GM19023 (cell line): ENCODE data around the gene DCLK2.
A peak's percentile ranks its signal among the peaks of the same experiment; 100 is the strongest.
"Not testable (repeated sequence)": the region's sequence is repeated elsewhere in the genome, so short reads cannot be mapped to it uniquely, and the experiment has no call there.

ENCODE experiments used
- ATAC-seq: cut with Tn5 transposase; IDR thresholded peaks from one replicate; pipeline ENCODE4 v1.9.1; 2021; ENCODE audit warnings: mild to moderate bottlenecking, moderate library complexity; ENCODE audit not compliant: unreplicated experiment

DCLK2 gene

GRCh38 chr4:150197256-150197655 is 119.0 kb downstream of the DCLK2 start:
- ATAC-seq, result not testable (repeated sequence)

GRCh38 chr4:150199056-150199455 is 120.8 kb downstream of the DCLK2 start:
- no peak for ATAC-seq

- no peak for ATAC-seq
Observed at GRCh38 chr4:150205016-150205415, 126.8 kb downstream of the DCLK2 start.

GRCh38 chr4:150206265-150206664 is 128.0 kb downstream of the DCLK2 start:
- no peak for ATAC-seq

DNA sequence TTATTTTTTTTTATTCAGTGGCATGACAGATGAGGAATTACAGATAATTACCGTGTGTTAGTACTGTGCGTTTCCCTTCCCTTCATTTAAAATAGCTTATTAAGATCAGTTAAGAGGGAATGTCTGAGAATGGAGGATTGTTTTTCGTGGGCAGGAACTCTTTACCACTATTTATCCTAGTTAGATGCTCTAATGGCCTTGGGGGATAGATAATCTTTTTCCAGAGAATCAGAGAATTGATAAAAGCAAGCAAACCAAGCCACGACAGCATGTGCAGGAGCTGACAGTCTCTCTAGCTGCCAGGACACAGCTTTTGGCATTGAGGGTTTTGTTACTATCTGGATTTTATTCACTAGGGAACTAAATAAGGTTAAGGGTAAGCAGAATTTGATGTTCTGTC is 128.7 kb downstream of the DCLK2 start:
- ATAC-seq, result no peak

GRCh38 chr4:150207871-150208270 is 129.6 kb downstream of the DCLK2 start:
- no peak for ATAC-seq

- ATAC-seq, result peak; percentile 53
Observed at GRCh38 chr4:150209140-150209829, 131.0 kb downstream of the DCLK2 start.

- no peak for ATAC-seq
Observed at GRCh38 chr4:150211016-150211415, 132.8 kb downstream of the DCLK2 start.

GRCh38 chr4:150211799-150212445 is 133.7 kb downstream of the DCLK2 start:
- ATAC-seq, result no peak

- no peak for ATAC-seq
Observed at GRCh38 chr4:150212485-150212884, 134.2 kb downstream of the DCLK2 start.

DNA sequence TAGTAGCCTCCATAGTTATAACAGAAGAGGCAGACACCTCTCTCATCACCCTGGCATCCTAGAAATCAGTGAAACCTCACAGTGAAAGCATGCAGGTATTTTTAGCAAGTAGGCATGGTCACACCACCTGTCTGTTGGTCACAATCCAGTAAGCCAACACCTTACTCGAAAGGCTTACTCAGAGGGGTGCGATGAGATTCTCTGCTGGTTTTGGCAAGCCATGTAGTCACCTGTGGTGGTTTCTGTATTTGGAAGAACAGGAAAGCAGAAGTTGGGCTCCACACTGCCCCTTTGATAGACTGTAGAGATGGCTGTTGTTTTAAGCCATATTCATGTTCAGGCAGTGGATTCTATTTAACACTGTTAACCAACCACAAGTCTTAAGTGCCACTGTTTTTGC is 134.7 kb downstream of the DCLK2 start:
- ATAC-seq, result no peak

GRCh38 chr4:150215601-150216000 is 137.4 kb downstream of the DCLK2 start:
- ATAC-seq, result no peak

DNA sequence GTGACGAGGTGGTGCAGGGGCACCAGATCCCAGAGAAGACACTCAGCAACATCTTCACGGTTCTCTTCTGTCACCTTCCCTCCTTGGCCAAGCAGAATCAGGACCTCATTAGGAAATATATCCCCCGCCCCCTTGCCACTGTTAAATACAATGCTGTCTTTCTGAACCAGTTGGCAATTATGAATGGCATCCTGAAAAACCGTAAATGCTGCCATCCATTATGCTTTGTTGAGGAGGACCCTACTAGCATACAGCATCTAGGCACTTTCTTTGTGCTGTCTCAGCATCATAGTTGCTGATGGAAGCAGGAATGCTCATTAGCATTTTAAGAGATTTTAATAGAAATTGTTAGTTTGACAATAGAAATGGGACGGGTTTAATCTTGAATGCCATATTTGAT is 138.5 kb downstream of the DCLK2 start:
- no peak for ATAC-seq

DNA sequence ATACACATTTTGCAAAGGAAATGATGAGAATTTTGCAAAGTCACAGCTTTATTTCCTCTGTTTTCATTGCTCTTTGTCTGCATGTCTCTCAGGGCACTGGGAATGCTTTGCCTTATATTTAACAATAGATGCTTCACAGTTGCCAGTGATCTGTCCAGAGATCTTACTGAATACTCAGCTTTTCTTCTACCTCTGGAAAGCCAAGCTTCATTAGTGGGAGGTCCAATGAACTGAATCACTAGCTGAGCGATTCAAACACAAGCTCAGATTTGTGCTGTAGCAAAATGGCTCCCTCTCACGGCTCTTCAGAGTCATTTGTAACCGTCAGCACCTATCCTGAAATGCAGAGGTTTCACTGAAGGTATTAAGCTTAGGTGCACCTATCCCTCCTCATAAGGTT is 138.9 kb downstream of the DCLK2 start:
- no peak for ATAC-seq

GRCh38 chr4:150217808-150218207 is 139.6 kb downstream of the DCLK2 start:
- ATAC-seq, result no peak

- no peak for ATAC-seq
Observed at GRCh38 chr4:150218447-150218846, 140.2 kb downstream of the DCLK2 start.

DNA sequence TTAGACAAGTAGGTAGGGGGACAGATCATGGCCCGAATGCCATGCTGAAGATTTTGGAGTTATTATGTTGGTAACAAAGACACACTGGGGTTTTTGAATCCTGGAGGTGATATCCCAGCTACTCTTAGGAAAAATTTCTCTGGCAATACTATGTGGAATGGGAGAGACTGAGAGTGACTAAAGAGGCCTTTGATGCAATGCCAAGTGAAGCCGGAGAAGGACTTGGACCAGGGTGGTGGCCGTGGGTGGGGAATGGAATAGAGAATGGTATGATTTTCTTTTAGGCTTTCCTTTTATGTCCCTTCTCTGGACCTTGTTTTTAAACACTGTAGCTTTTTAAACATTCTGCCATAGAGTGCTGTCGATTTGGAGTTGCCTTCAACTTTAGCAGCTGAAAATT is 141.6 kb downstream of the DCLK2 start:
- ATAC-seq, result no peak

DNA sequence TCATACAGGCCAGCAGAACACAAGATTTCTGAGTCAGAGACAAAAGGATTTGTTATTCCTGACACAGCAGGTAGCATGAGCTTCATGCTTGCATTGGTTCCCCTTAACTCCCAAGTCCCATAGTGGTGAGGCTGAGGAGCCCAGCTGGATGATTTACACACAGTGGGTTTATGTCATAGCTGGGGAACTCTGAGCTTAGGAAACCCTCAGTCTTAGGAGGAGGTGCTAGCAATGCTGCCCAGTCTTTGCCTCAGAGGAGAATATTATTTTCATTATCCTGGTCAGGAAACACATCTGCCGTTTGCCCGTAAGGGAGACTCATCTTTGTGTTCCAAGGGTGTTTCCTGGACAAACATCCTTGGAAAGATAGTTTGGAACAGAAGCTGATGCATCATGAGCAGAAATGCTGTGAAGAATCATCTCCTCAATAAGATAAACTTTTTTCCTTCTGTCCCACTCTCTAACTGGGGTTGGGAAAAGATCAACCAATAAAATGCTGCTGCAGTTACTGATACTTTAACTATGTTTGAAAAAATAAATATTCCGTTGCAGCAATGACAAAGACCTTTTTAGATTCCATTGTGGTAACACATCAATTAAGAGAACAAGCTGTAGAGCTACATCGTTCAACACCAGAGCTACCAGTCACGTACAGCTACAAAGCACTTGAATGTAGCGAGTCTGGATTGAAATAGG is 146.8 kb downstream of the DCLK2 start:
- ATAC-seq, result no peak

DNA sequence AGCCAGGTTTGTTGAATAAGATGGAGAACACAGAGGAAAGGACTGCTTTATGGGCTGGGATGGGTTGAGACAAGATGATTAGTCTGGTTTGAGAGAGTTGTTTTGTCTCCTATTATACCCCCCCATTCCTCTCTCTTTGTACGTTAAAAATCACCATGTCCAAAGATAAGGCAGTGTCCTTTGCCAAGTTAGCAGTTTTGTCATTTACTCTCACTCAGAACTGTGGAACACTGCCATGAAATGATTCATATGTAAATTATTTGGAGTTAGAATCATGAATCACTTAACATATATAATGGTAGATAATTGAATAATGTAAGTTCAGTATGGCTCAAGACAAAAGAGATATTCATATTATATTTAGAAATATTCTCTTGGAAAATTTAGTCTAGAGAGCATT is 151.3 kb downstream of the DCLK2 start:
- no peak for ATAC-seq

DNA sequence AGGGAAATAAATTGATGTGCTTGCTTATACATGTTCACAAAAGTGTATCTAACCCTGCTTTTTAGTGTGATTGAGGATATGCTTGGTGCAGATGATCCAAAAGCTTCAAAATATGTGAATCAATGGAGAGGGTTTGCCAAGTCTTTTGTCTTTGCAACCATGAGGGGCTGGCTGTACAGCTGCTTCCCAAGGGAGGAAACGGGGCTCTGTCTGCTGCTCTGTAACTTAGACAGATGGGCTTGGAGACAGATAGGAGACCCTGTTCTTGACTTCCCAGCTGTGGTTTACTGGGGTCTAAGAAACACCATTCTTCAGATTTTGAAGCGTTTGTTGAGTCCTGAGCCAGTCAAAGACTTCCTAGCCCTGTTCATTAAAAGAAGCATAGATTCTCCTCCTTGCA is 152.3 kb downstream of the DCLK2 start:
- no peak for ATAC-seq

- ATAC-seq, result no peak
Observed at GRCh38 chr4:150231107-150231770, 153.0 kb downstream of the DCLK2 start.

DNA sequence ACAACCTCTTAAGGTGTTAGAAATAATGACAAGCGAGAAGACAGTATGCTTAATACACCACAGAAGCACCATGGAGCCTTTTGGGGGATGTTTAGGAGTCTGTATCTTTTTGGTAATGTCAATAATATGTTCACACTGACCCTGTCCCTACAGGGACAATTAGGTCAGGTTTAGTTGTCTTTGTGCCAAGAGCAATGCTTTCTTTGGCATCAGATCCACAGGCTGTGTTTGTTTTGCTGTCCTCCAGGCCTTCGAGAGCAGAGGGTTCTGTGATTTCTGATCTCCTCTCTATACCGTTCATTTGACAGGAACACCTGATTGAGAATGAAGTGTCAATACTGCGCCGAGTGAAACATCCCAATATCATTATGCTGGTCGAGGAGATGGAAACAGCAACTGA is 153.8 kb downstream of the DCLK2 start:
- ATAC-seq, result no peak
